ENCODE results near the gene ZNF883.

- TF ChIP-seq CTCF (IDR thresholded peaks at IDR 0.05; ENCODE audit: low read length) (peak; percentile 45), EZH2 (optimal IDR thresholded peaks at IDR 0.05; ENCODE audit: low read depth, low read length) (no peak), EZH2phosphoT487 (IDR thresholded peaks at IDR 0.05; ENCODE audit: low read length) (no peak)
Measured at GRCh38 chr9:112925058-112925641, 86.8 kb downstream of the ZNF883 start.
